ENCODE data around the gene RAB40C. TPM values are rescaled to one million over a fixed set of nuclear protein-coding genes. Genes with fewer than 3 reads are reported as not detected.

Gene RAB40C
- total and polyA plus RNA-seq, 2 donors, result 20.1 to 43.3 TPM

GRCh38 chr16:678209-678857 lies 88.5 kb downstream of the RAB40C start:
- peaks cover 19 to 48% of the 10 kb centered on the region in 2 donors for H3K4me1 ChIP-seq (ENCODE audit: control insufficient read depth in 2 of 2, insufficient read depth in 2 of 2, low read length in 2 of 2)
- WGBS, result 86% methylated on average over 21 of the region's 21 CpGs
- peaks cover 29% of the 10 kb centered on the region in 2 donors for H3K36me3 ChIP-seq (ENCODE audit: control insufficient read depth in 2 of 2, insufficient read depth in 2 of 2, low read length in 1 of 2)
- no peak for DNase-seq (ENCODE audit: low read depth in 6 of 9, low spot score in 9 of 9)
- peaks cover 0 to 1% of the 10 kb centered on the region in 2 donors for H3K9me3 ChIP-seq (ENCODE audit: control insufficient read depth in 2 of 2, insufficient read depth in 1 of 2, low read length in 1 of 2)
- no peak overlapping the region for H3K4me3 ChIP-seq (ENCODE audit: low read length in 2 of 2)
- peak overlapping the region in 1 of 2 donors; percentile 13 for H3K27ac ChIP-seq (ENCODE audit: low read depth in 1 of 2, low read length in 1 of 2)
- H3K27me3 ChIP-seq (ENCODE audit: control insufficient read depth in 2 of 2, insufficient read depth in 1 of 2, low read length in 1 of 2), result peaks cover 32 to 54% of the 10 kb centered on the region in 2 donors

Other genes with a start within 250 kb of the RAB40C start
- 20.0 TPM for gene AXIN1, start 237.3 kb upstream of the RAB40C start, total RNA-seq
- 24.1 TPM for gene AXIN1, start 237.3 kb upstream of the RAB40C start, polyA plus RNA-seq
- 64.2 TPM for gene MRPL28, start 219.5 kb upstream of the RAB40C start, total RNA-seq
- 79.4 TPM for gene MRPL28, start 219.5 kb upstream of the RAB40C start, polyA plus RNA-seq
- gene PGAP6, start 208.1 kb upstream of the RAB40C start, total RNA-seq, result 22.1 TPM
- 47.4 TPM for gene PGAP6, start 208.1 kb upstream of the RAB40C start, polyA plus RNA-seq
- 57.1 TPM for gene NME4, start 192.9 kb upstream of the RAB40C start, total RNA-seq
- 34.4 TPM for gene NME4, start 192.9 kb upstream of the RAB40C start, polyA plus RNA-seq
- gene DECR2, start 188.2 kb upstream of the RAB40C start, total RNA-seq, result 4.5 TPM
- gene DECR2, start 188.2 kb upstream of the RAB40C start, polyA plus RNA-seq, result 14.2 TPM
- gene RAB11FIP3, start 164.4 kb upstream of the RAB40C start, total RNA-seq, result 6.8 TPM
- gene RAB11FIP3, start 164.4 kb upstream of the RAB40C start, polyA plus RNA-seq, result 26.7 TPM
- gene CAPN15, start 62.4 kb upstream of the RAB40C start, total RNA-seq, result 16.8 TPM
- gene CAPN15, start 62.4 kb upstream of the RAB40C start, polyA plus RNA-seq, result 40.4 TPM
- under 0.01 TPM for gene PRR35, start 29.7 kb upstream of the RAB40C start, total RNA-seq
- 0.09 TPM for gene PRR35, start 29.7 kb upstream of the RAB40C start, polyA plus RNA-seq
- 5.5 TPM for gene NHLRC4, start 23.1 kb upstream of the RAB40C start, total RNA-seq
- 3.1 TPM for gene NHLRC4, start 23.1 kb upstream of the RAB40C start, polyA plus RNA-seq
- gene PIGQ, start 20.1 kb upstream of the RAB40C start, total RNA-seq, result 14.4 TPM
- 65.4 TPM for gene PIGQ, start 20.1 kb upstream of the RAB40C start, polyA plus RNA-seq
- gene WFIKKN1, start 40.9 kb downstream of the RAB40C start, total RNA-seq, result 0.33 TPM
- gene WFIKKN1, start 40.9 kb downstream of the RAB40C start, polyA plus RNA-seq, result 2.1 TPM
- gene METTL26, start 46.2 kb downstream of the RAB40C start, total RNA-seq, result 97.6 TPM
- gene METTL26, start 46.2 kb downstream of the RAB40C start, polyA plus RNA-seq, result 110 TPM
- gene MCRIP2, start 51.8 kb downstream of the RAB40C start, total RNA-seq, result 17.0 TPM
- gene MCRIP2, start 51.8 kb downstream of the RAB40C start, polyA plus RNA-seq, result 25.2 TPM
- gene WDR90, start 59.3 kb downstream of the RAB40C start, total RNA-seq, result 10.1 TPM
- gene WDR90, start 59.3 kb downstream of the RAB40C start, polyA plus RNA-seq, result 22.6 TPM
- 39.3 TPM for gene RHOT2, start 78.1 kb downstream of the RAB40C start, total RNA-seq
- gene RHOT2, start 78.1 kb downstream of the RAB40C start, polyA plus RNA-seq, result 252 TPM
- gene RHBDL1, start 85.6 kb downstream of the RAB40C start, total RNA-seq, result 5.1 TPM
- gene RHBDL1, start 85.6 kb downstream of the RAB40C start, polyA plus RNA-seq, result 3.1 TPM
- 70.2 TPM for gene STUB1, start 90.3 kb downstream of the RAB40C start, total RNA-seq
- gene STUB1, start 90.3 kb downstream of the RAB40C start, polyA plus RNA-seq, result 122 TPM
- gene JMJD8, start 94.3 kb downstream of the RAB40C start, total RNA-seq, result 23.4 TPM
- gene JMJD8, start 94.3 kb downstream of the RAB40C start, polyA plus RNA-seq, result 31.2 TPM
- gene WDR24, start 100.3 kb downstream of the RAB40C start, total RNA-seq, result 2.2 TPM
- 10.1 TPM for gene WDR24, start 100.3 kb downstream of the RAB40C start, polyA plus RNA-seq
- 0.76 TPM for gene FBXL16, start 115.7 kb downstream of the RAB40C start, total RNA-seq
- gene FBXL16, start 115.7 kb downstream of the RAB40C start, polyA plus RNA-seq, result 9.6 TPM
- gene METRN, start 125.1 kb downstream of the RAB40C start, total RNA-seq, result 21.9 TPM
- 24.2 TPM for gene METRN, start 125.1 kb downstream of the RAB40C start, polyA plus RNA-seq
- gene ANTKMT, start 131.1 kb downstream of the RAB40C start, total RNA-seq, result 53.9 TPM
- 56.2 TPM for gene ANTKMT, start 131.1 kb downstream of the RAB40C start, polyA plus RNA-seq
- gene CCDC78, start 136.4 kb downstream of the RAB40C start, total RNA-seq, result 4.8 TPM
- 12.4 TPM for gene CCDC78, start 136.4 kb downstream of the RAB40C start, polyA plus RNA-seq
- gene HAGHL, start 137.0 kb downstream of the RAB40C start, total RNA-seq, result 15.7 TPM
- gene HAGHL, start 137.0 kb downstream of the RAB40C start, polyA plus RNA-seq, result 50.6 TPM
- gene CIAO3, start 150.9 kb downstream of the RAB40C start, total RNA-seq, result 20.8 TPM
- gene CIAO3, start 150.9 kb downstream of the RAB40C start, polyA plus RNA-seq, result 60.4 TPM
- gene MSLN, start 170.7 kb downstream of the RAB40C start, total RNA-seq, result 0.61 TPM
- 2.6 TPM for gene MSLN, start 170.7 kb downstream of the RAB40C start, polyA plus RNA-seq
- gene RPUSD1, start 198.3 kb downstream of the RAB40C start, total RNA-seq, result 16.9 TPM
- gene RPUSD1, start 198.3 kb downstream of the RAB40C start, polyA plus RNA-seq, result 20.9 TPM
- gene CHTF18, start 198.6 kb downstream of the RAB40C start, total RNA-seq, result 20.4 TPM
- gene CHTF18, start 198.6 kb downstream of the RAB40C start, polyA plus RNA-seq, result 38.8 TPM
- not detected for gene GNG13, start 210.7 kb downstream of the RAB40C start, total RNA-seq
- 0.55 TPM for gene GNG13, start 210.7 kb downstream of the RAB40C start, polyA plus RNA-seq